ENCODE data around the gene PTPRQ. TPM values are rescaled to one million over a fixed set of nuclear protein-coding genes. Genes with fewer than 3 reads are reported as not detected.

PTPRQ gene
- total RNA-seq, 1 experiment from 2014 or later: not detected

DNA sequence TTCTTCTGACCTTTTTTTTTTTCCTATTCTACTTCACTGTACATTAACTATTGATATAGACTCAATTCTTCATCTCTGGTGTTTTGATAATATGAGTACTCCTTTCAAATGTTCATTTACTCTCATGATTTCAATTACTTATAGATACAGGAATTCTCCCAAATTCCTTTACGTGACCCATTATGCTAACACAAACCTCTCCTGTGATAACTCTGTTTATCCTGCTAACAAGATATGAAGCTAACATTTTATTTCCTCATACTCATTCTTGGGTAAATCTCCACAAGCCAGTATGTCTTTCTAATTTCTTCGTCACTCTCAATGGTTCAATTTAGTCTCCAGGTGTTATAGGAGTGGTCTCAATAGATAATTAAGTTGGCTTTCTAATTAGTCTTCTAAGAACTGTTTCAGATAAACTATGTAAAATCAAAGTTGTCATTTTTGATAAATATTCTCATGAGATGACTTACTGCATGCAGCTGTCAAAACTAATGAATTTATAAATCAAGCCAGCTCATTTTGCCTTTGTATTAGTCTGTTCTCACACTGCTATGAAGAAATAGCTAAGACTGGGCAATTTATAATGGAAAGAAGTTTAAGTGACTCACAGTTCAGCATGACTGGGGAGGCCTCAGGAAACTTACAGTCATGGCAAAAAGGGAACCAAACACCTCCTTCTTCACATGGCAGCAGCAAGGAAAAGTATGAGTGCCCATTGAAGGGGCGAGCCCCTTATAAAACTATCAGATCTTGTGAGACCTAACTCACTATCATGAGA is 132.8 kb downstream of the PTPRQ start:
- no peaks in the 10 kb centered on the region for H3K27me3 ChIP-seq (ENCODE audit: insufficient read depth, low read depth)
- CTCF ChIA-PET: no interaction called here
- intact Hi-C loops (cut with micrococcal nuclease; ENCODE audit: unreplicated experiment): no loop called here
- no peak overlapping the region for H3K4me2 ChIP-seq
- BruUV-seq (replicated peaks): no TSS peak
- H3K4me3 ChIP-seq: no peak overlapping the region
- H3K36me3 ChIP-seq (ENCODE audit: low read depth): no peaks in the 10 kb centered on the region
- no peak overlapping the region for H2AFZ ChIP-seq
- POLR2A ChIA-PET (ENCODE audit: unreplicated experiment): no interaction called here
- no peaks in the 10 kb centered on the region for H3K4me1 ChIP-seq (replicated peaks; ENCODE audit: insufficient read depth)
- peaks cover 7% of the 10 kb centered on the region; the same call in 1 of the 2 replicates for H3K9me3 ChIP-seq (ENCODE audit: insufficient read depth, low read depth)
- H3K79me2 ChIP-seq (ENCODE audit: low read depth): no peaks in the 10 kb centered on the region
- H3K27ac ChIP-seq: no peak overlapping the region
- DNase-seq: no peak
- no peaks in the 10 kb centered on the region for H3K9me2 ChIP-seq (ENCODE audit: insufficient read depth)
- H4K20me1 ChIP-seq (ENCODE audit: insufficient read depth): no peaks in the 10 kb centered on the region
- TF ChIP-seq EZH2 (IDR thresholded peaks at IDR 0.05; ENCODE audit: low read depth) (no peak), CTCF (conservative IDR thresholded peaks at IDR 0.05) (no peak)
- H3F3A ChIP-seq (ENCODE audit: insufficient read depth, low read depth): no peaks in the 10 kb centered on the region

DNA sequence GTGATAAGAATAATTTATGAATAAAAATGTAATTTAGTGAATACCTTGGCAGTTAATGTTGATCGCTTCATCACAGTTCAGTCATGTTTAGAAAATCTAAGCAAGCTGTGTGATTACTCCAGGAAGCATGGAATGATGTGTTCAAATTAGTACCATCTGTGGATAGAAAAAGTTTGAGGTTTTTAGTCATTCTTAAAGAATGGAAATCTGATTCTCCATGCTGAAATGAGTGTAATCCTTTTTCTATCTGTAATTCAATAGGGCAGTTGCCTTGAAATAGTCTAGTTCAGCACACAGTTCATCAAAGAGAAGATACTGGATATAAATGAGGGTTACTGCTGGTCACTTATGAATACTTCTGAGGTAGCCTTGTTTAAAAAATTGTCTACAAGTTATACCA is 136.2 kb downstream of the PTPRQ start:
- intact Hi-C loops (cut with micrococcal nuclease; ENCODE audit: unreplicated experiment): no loop called here
- Histone ChIP-seq H3K9me3 (ENCODE audit: insufficient read depth, low read depth) (peaks cover 7% of the 10 kb centered on the region; the same call in 1 of the 2 replicates), H3K36me3 (ENCODE audit: low read depth) (no peaks in the 10 kb centered on the region), H3K4me2 (no peak overlapping the region), H4K20me1 (ENCODE audit: insufficient read depth) (no peaks in the 10 kb centered on the region), H3K27me3 (ENCODE audit: insufficient read depth, low read depth) (no peaks in the 10 kb centered on the region), H3K27ac (no peak overlapping the region), H3K4me1 (replicated peaks; ENCODE audit: insufficient read depth) (no peaks in the 10 kb centered on the region), H3K9me2 (ENCODE audit: insufficient read depth) (no peaks in the 10 kb centered on the region), H3K4me3 (no peak overlapping the region), H3K79me2 (ENCODE audit: low read depth) (no peaks in the 10 kb centered on the region), H2AFZ (no peak overlapping the region), H3F3A (ENCODE audit: insufficient read depth, low read depth) (no peaks in the 10 kb centered on the region)
- BruUV-seq (replicated peaks): no TSS peak
- ChIA-PET CTCF (no interaction called here), POLR2A (ENCODE audit: unreplicated experiment) (no interaction called here)
- TF ChIP-seq CTCF (conservative IDR thresholded peaks at IDR 0.05): no peak
- no peak for DNase-seq

GRCh38 chr12:80581783-80582182 is 137.7 kb downstream of the PTPRQ start:
- Histone ChIP-seq H3K9me3 (ENCODE audit: insufficient read depth, low read depth) (peaks cover 7% of the 10 kb centered on the region; the same call in 1 of the 2 replicates), H3K4me1 (replicated peaks; ENCODE audit: insufficient read depth) (no peaks in the 10 kb centered on the region), H3K27me3 (ENCODE audit: insufficient read depth, low read depth) (no peaks in the 10 kb centered on the region), H3K36me3 (ENCODE audit: low read depth) (no peaks in the 10 kb centered on the region), H3K4me3 (no peak overlapping the region), H3F3A (ENCODE audit: insufficient read depth, low read depth) (no peaks in the 10 kb centered on the region), H2AFZ (no peak overlapping the region; the same call in 1 of the 2 replicates), H4K20me1 (ENCODE audit: insufficient read depth) (no peaks in the 10 kb centered on the region), H3K9me2 (ENCODE audit: insufficient read depth) (no peaks in the 10 kb centered on the region), H3K27ac (no peak overlapping the region), H3K79me2 (ENCODE audit: low read depth) (no peaks in the 10 kb centered on the region), H3K4me2 (no peak overlapping the region)
- POLR2A ChIA-PET (ENCODE audit: unreplicated experiment): no interaction called here
- CTCF ChIA-PET: no interaction called here
- BruUV-seq (replicated peaks): no TSS peak
- no peak for DNase-seq
- TF ChIP-seq EZH2 (IDR thresholded peaks at IDR 0.05; ENCODE audit: low read depth) (no peak), CTCF (conservative IDR thresholded peaks at IDR 0.05) (no peak)
- intact Hi-C loops (cut with micrococcal nuclease; ENCODE audit: unreplicated experiment): no loop called here

All from PC-9 (cell line).